Osteoblast (primary cell): ENCODE results near the gene SOBP. TPM values are rescaled to one million over a fixed set of nuclear protein-coding genes. Genes with fewer than 3 reads are reported as not detected.

Experiments used
- DNase-seq: peaks from one replicate; pipeline ENCODE4 v3.0.0; 2011; ENCODE audit warnings: low spot score, mixed read lengths; ENCODE audit not compliant: insufficient read length; ENCODE audit errors: missing footprints
- H2AFZ ChIP-seq: 2 replicates; pipeline ENCODE4 v1.6.0; 2011; ENCODE audit warnings: mild to moderate bottlenecking, low read length
- H3K27ac ChIP-seq: 2 replicates; pipeline ENCODE4 v1.5.1; 2011; ENCODE audit warnings: mild to moderate bottlenecking, low read depth, low read length, moderate library complexity
- H3K27me3 ChIP-seq: 2 replicates; pipeline ENCODE4 v1.6.0; 2012; ENCODE audit warnings: mild to moderate bottlenecking, control low read depth, inconsistent platforms, low read length, moderate library complexity; ENCODE audit not compliant: insufficient read depth
- H3K36me3 ChIP-seq: 2 replicates; pipeline ENCODE4 v1.5.1; 2011; ENCODE audit warnings: mild to moderate bottlenecking, low read length, control low read depth, moderate library complexity; ENCODE audit not compliant: insufficient read depth
- H3K4me1 ChIP-seq: 2 replicates; pipeline ENCODE4 v1.5.1; 2011; ENCODE audit warnings: mild to moderate bottlenecking, low read length, control low read depth, moderate library complexity; ENCODE audit not compliant: insufficient read depth
- H3K4me2 ChIP-seq: 2 replicates; pipeline ENCODE4 v1.6.0; 2011; ENCODE audit warnings: mild to moderate bottlenecking, low read length; ENCODE audit not compliant: insufficient read depth
- H3K4me3 ChIP-seq: fragments of 200-600 bp; sonication (generic); 3 replicates; pipeline ENCODE4 v1.5.1; 2012; ENCODE audit warnings: mild to moderate bottlenecking, low read length, inconsistent platforms; ENCODE audit not compliant: insufficient read depth
- H3K79me2 ChIP-seq: 2 replicates; pipeline ENCODE4 v1.6.0; 2012; ENCODE audit warnings: mild to moderate bottlenecking, low read length, control low read depth, inconsistent platforms; ENCODE audit not compliant: insufficient read depth
- H3K9me3 ChIP-seq: 2 replicates; pipeline ENCODE4 v1.5.1; 2011; ENCODE audit warnings: low read depth, low read length, control low read depth
- H4K20me1 ChIP-seq: 2 replicates; pipeline ENCODE4 v1.6.0; 2012; ENCODE audit warnings: mild to moderate bottlenecking, low read length, control low read depth; ENCODE audit not compliant: insufficient read depth
- CTCF ChIP-seq: IDR thresholded peaks from 2 replicates; pipeline ENCODE4 v1.5.1; 2011; ENCODE audit warnings: mild to moderate bottlenecking, low read depth, low read length, moderate library complexity; ENCODE audit errors: extremely low read depth
- total RNA-seq: library from RNA; depleted of rRNA; stranded (reverse); fragments of >200 nt; gene quantifications from 2 replicates; pipeline ENCODE4 v1.2.3, GENCODE V29; 2012

Gene SOBP
- total RNA-seq, 1 donor: 3.6 TPM

GRCh38 chr6:107641500-107641941 lies 151.6 kb downstream of the SOBP start:
- Histone ChIP-seq H3K9me3 (no peaks in the 10 kb centered on the region), H3K4me1 (peaks cover 4% of the 10 kb centered on the region), H3K4me2 (no peak overlapping the region), H2AFZ (no peak overlapping the region), H3K79me2 (no peaks in the 10 kb centered on the region), H3K36me3 (no peaks in the 10 kb centered on the region), H3K4me3 (no peak overlapping the region), H3K27ac (no peak overlapping the region), H3K27me3 (peaks cover 2% of the 10 kb centered on the region), H4K20me1 (no peaks in the 10 kb centered on the region)
- TF ChIP-seq CTCF: no peak
- no peak for DNase-seq

- H3K36me3 ChIP-seq: no peaks in the 10 kb centered on the region
- H3K27me3 ChIP-seq: peaks cover 2% of the 10 kb centered on the region
- no peak overlapping the region for H3K4me3 ChIP-seq
- H3K27ac ChIP-seq: no peak overlapping the region
- TF ChIP-seq CTCF: no peak
- no peaks in the 10 kb centered on the region for H3K9me3 ChIP-seq
- H4K20me1 ChIP-seq: no peaks in the 10 kb centered on the region
- H3K4me1 ChIP-seq: peaks cover 4% of the 10 kb centered on the region
- DNase-seq: no peak
- H3K4me2 ChIP-seq: no peak overlapping the region
- no peaks in the 10 kb centered on the region for H3K79me2 ChIP-seq
- H2AFZ ChIP-seq: no peak overlapping the region
Measured at GRCh38 chr6:107642095-107642860, 152.4 kb downstream of the SOBP start.

- no peak for DNase-seq
- H2AFZ ChIP-seq: no peak overlapping the region
- no peaks in the 10 kb centered on the region for H4K20me1 ChIP-seq
- H3K79me2 ChIP-seq: no peaks in the 10 kb centered on the region
- peaks cover 4% of the 10 kb centered on the region for H3K4me1 ChIP-seq
- peaks cover 2% of the 10 kb centered on the region for H3K27me3 ChIP-seq
- no peak for TF ChIP-seq CTCF
- no peaks in the 10 kb centered on the region for H3K36me3 ChIP-seq
- H3K4me3 ChIP-seq: no peak overlapping the region
- H3K27ac ChIP-seq: no peak overlapping the region
- no peak overlapping the region for H3K4me2 ChIP-seq
- H3K9me3 ChIP-seq: no peaks in the 10 kb centered on the region
Measured at GRCh38 chr6:107642861-107643328, 153.0 kb downstream of the SOBP start.

GRCh38 chr6:107644513-107644912 lies 154.6 kb downstream of the SOBP start:
- TF ChIP-seq CTCF: no peak
- Histone ChIP-seq H3K4me2 (no peak overlapping the region), H3K27me3 (peaks cover 2% of the 10 kb centered on the region), H3K9me3 (no peaks in the 10 kb centered on the region), H3K79me2 (no peaks in the 10 kb centered on the region), H3K4me1 (peaks cover 4% of the 10 kb centered on the region), H2AFZ (no peak overlapping the region), H4K20me1 (no peaks in the 10 kb centered on the region), H3K36me3 (no peaks in the 10 kb centered on the region), H3K4me3 (no peak overlapping the region), H3K27ac (no peak overlapping the region)
- no peak for DNase-seq
